ENCODE data around the gene GNPTG. TPM values are rescaled to one million over a fixed set of nuclear protein-coding genes. Genes with fewer than 3 reads are reported as not detected.

Gene GNPTG
- total and polyA plus RNA-seq, 2 donors (not counting 1 experiment from before 2014, with no cell fraction given), result 76.0 to 109 TPM

DNA sequence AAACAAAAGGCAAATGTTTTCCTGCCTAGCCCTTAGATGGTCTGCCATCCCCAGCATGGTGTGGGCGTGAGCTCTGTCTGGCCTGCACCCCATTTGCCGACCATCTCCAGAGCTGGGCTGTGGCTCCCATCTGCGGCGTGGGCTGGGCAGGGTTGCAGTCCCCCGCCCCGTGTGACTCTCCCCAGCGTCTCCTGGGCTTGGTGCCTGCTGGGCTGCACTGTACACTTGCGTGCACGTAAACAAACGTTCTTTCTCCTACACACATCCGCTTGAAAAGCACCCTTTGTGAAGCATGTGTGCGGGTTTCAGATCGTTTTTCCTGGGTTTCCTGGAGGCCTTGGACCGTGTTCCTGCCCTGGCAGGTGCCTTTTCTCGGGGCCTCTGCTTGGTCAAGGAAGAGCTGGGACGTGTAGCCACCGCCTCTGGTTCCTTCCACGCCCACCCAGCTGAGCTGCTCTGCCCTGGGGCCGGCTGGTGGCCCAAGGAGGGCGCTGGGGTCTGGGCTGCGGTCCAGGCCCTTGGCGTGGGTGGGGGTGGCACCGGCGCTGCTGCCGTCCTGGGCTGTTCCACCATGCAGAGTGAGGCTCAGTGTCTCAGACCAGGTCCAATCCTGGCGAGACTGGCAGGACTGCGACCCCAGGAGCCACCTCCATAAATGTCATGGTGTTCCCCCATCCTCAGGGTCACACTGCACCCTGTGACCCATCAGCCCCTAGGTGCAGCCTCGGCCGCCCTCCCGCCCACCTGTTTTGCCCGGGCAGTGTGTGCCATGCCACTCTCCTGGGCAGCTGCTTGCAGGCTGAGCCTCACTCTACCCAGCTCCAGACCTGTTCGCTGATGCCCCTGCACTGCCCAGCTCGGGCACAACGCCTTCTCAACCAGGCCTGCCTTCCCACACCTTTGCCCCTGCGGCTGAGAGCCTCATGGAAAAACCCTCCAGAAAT lies 28.2 kb upstream of the GNPTG start:
- no peaks in the 10 kb centered on the region for H3K9me3 Mint-ChIP-seq (ENCODE audit: insufficient read depth)
- H3K4me3 ChIP-seq (ENCODE audit: control extremely low read depth in 1 of 5, extremely low read depth in 1 of 5, insufficient read depth in 1 of 5, low read depth in 2 of 5, low read length in 4 of 5), result no peak overlapping the region
- H4K20me1 ChIP-seq (ENCODE audit: control insufficient read depth, insufficient read depth, low read length, poor library complexity, severe bottlenecking), result peaks cover 60% of the 10 kb centered on the region
- no peaks in the 10 kb centered on the region for H3K9me3 ChIP-seq (ENCODE audit: control extremely low read depth in 1 of 3, control insufficient read depth in 2 of 3, insufficient read depth in 1 of 3, low read length in 2 of 3)
- ATAC-seq (ENCODE audit: low read depth) (no peak), DNase-seq (no peak)
- no peaks in the 10 kb centered on the region for H3K27me3 ChIP-seq (replicated peaks in 1 of 4; ENCODE audit: control extremely low read depth in 1 of 4, control insufficient read depth in 3 of 4, insufficient read depth in 4 of 4, low read length in 3 of 4)
- no peaks in the 10 kb centered on the region for H3K27me3 Mint-ChIP-seq
- H3K36me3 ChIP-seq (replicated peaks in 1 of 2; ENCODE audit: control extremely low read depth in 1 of 2, control insufficient read depth in 1 of 2, extremely low read depth in 1 of 2, insufficient read depth in 2 of 2, low read length in 1 of 2), result peaks cover 0 to 61% of the 10 kb centered on the region in 2 experiments
- TF ChIP-seq, protein P1, sequence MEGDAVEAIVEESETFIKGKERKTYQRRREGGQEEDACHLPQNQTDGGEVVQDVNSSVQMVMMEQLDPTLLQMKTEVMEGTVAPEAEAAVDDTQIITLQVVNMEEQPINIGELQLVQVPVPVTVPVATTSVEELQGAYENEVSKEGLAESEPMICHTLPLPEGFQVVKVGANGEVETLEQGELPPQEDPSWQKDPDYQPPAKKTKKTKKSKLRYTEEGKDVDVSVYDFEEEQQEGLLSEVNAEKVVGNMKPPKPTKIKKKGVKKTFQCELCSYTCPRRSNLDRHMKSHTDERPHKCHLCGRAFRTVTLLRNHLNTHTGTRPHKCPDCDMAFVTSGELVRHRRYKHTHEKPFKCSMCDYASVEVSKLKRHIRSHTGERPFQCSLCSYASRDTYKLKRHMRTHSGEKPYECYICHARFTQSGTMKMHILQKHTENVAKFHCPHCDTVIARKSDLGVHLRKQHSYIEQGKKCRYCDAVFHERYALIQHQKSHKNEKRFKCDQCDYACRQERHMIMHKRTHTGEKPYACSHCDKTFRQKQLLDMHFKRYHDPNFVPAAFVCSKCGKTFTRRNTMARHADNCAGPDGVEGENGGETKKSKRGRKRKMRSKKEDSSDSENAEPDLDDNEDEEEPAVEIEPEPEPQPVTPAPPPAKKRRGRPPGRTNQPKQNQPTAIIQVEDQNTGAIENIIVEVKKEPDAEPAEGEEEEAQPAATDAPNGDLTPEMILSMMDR (IDR thresholded peaks at IDR 0.05), result no peak
- H3K79me2 ChIP-seq (ENCODE audit: control insufficient read depth, insufficient read depth, low read length), result peaks cover 25% of the 10 kb centered on the region
- H3K27ac ChIP-seq (ENCODE audit: low read length in 2 of 2), result no peak overlapping the region
- H3K4me1 ChIP-seq (ENCODE audit: control insufficient read depth in 2 of 2, insufficient read depth in 2 of 2, low read length in 2 of 2), result peaks cover 0 to 23% of the 10 kb centered on the region in 2 donors
- ChIA-PET POLR2A (interaction anchor here (0.7 to 0.9 kb wide), 2 partner anchors 8 to 12 kb away, joined by 3 to 7 read pairs; no protein-coding TSS in a partner anchor), CTCF (no interaction called here)
- 94% methylated on average over 31 of the region's 35 CpGs for WGBS (ENCODE audit: insufficient coverage)
- H3K4me3 Mint-ChIP-seq, result no peak overlapping the region
- no peak overlapping the region for H3K9ac ChIP-seq (ENCODE audit: low read length)
- intact Hi-C loops (cut with micrococcal nuclease), result no loop called here
- no peak overlapping the region for H2AFZ ChIP-seq (ENCODE audit: insufficient read depth, low read depth, low read length, poor library complexity, severe bottlenecking)
- peaks cover 5% of the 10 kb centered on the region for H3K4me1 Mint-ChIP-seq
- no peak overlapping the region for H3K4me2 ChIP-seq (replicated peaks; ENCODE audit: low read depth, low read length, poor library complexity, severe bottlenecking)
- H3K27ac Mint-ChIP-seq, result no peak overlapping the region

DNA sequence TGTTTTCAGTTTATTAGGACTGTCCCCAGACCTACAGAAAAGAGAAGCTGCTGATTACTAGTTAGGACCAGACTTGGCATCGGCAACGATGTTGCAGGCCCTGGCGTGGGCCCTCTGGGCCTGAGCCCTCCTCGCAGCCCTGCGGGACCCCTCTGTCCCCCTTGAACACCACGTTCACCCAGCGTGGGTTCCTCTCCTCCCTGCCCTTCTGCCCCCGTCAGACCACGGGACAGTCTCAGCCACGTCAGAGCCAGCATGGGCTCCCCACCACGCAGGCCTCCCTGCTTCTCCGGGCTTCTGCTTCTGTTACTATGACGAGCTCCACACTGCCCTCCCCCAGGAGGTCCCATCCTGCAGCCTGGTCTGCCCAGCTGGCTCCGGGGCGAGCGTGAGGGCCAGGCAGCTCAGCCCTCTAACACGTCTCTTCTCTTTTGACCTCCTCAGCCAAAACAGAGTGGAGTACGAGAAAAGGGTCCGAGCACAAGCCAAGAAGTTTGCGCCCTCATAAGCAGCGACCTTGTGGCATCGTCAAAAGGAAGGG lies 27.4 kb upstream of the GNPTG start:
- H3K27me3 Mint-ChIP-seq, result no peaks in the 10 kb centered on the region
- POLR2A ChIA-PET, result interaction anchor here (0.6 to 0.9 kb wide), 2 partner anchors 11 to 89 kb away, joined by 3 to 13 read pairs; no protein-coding TSS in a partner anchor
- peaks cover 5% of the 10 kb centered on the region for H3K4me1 Mint-ChIP-seq
- H3K79me2 ChIP-seq (ENCODE audit: control insufficient read depth, insufficient read depth, low read length), result peaks cover 17% of the 10 kb centered on the region
- no peak overlapping the region for H2AFZ ChIP-seq (ENCODE audit: insufficient read depth, low read depth, low read length, poor library complexity, severe bottlenecking)
- no peak overlapping the region for H3K4me3 ChIP-seq (ENCODE audit: control extremely low read depth in 1 of 5, extremely low read depth in 1 of 5, insufficient read depth in 1 of 5, low read depth in 2 of 5, low read length in 4 of 5)
- H3K4me2 ChIP-seq (replicated peaks; ENCODE audit: low read depth, low read length, poor library complexity, severe bottlenecking), result no peak overlapping the region
- ATAC-seq (ENCODE audit: low read depth), result no peak
- no peaks in the 10 kb centered on the region for H3K27me3 ChIP-seq (replicated peaks in 1 of 4; ENCODE audit: control extremely low read depth in 1 of 4, control insufficient read depth in 3 of 4, insufficient read depth in 4 of 4, low read length in 3 of 4)
- TF ChIP-seq, protein P1 (IDR thresholded peaks at IDR 0.05), result no peak
- no peak for TF ChIP-seq EZH2 (IDR thresholded peaks at IDR 0.05; ENCODE audit: borderline replicate concordance, insufficient read depth, low read depth, low read length, poor library complexity, severe bottlenecking)
- no peak for DNase-seq
- H3K9me3 ChIP-seq (ENCODE audit: control extremely low read depth in 1 of 3, control insufficient read depth in 2 of 3, insufficient read depth in 1 of 3, low read length in 2 of 3), result no peaks in the 10 kb centered on the region
- no peak overlapping the region for H3K9ac ChIP-seq (ENCODE audit: low read length)
- H4K20me1 ChIP-seq (ENCODE audit: control insufficient read depth, insufficient read depth, low read length, poor library complexity, severe bottlenecking), result peaks cover 52% of the 10 kb centered on the region
- H3K9me3 Mint-ChIP-seq (ENCODE audit: insufficient read depth), result no peaks in the 10 kb centered on the region
- intact Hi-C loops (cut with micrococcal nuclease), result no loop called here
- CTCF ChIA-PET, result no interaction called here
- H3K4me1 ChIP-seq (ENCODE audit: control insufficient read depth in 2 of 2, insufficient read depth in 2 of 2, low read length in 2 of 2), result peaks cover 0 to 23% of the 10 kb centered on the region in 2 donors
- no peak overlapping the region for H3K27ac ChIP-seq (ENCODE audit: low read length in 2 of 2)
- H3K27ac Mint-ChIP-seq, result peak overlapping the region; percentile 77
- WGBS (ENCODE audit: insufficient coverage), result 91% methylated on average over 18 of the region's 22 CpGs
- no peak overlapping the region for H3K4me3 Mint-ChIP-seq
- H3K36me3 ChIP-seq (replicated peaks in 1 of 2; ENCODE audit: control extremely low read depth in 1 of 2, control insufficient read depth in 1 of 2, extremely low read depth in 1 of 2, insufficient read depth in 2 of 2, low read length in 1 of 2), result peaks cover 0 to 53% of the 10 kb centered on the region in 2 experiments
